Gastrocnemius medialis (tissue), 4 donors: ENCODE data around the gene CDNF. TPM values are rescaled to one million over a fixed set of nuclear protein-coding genes. Genes with fewer than 3 reads are reported as not detected.
A peak's percentile ranks its signal among the peaks of the same experiment; 100 is the strongest.

Experiments used
- ATAC-seq, 2 donors: fragments of 150-250 bp; one replicate each; pipeline ENCODE4 v1.9.1; 2016
- DNase-seq, 2 donors: peaks; one replicate each; pipeline ENCODE4 v3.0.0-alpha.2; 2019
- H3K27ac ChIP-seq, 4 donors: fragments of 200-600 bp; sonication (generic); 1 replicate in 1 of 4; 2 replicates in 3 of 4; pipeline ENCODE4 v1.5.1; 2016 to 2018; ENCODE audit warnings: mild to moderate bottlenecking in 2 of 4, moderate library complexity in 1 of 4
- H3K27me3 ChIP-seq, 3 donors: fragments of 200-600 bp; sonication (generic) in 2 of 3; 1 replicate in 1 of 3; 2 replicates in 2 of 3; pipeline versions ENCODE4 v1.5.1 to v1.6.0; 2016 to 2019; ENCODE audit warnings: mild to moderate bottlenecking in 1 of 3, moderate library complexity in 1 of 3
- H3K36me3 ChIP-seq, 2 donors: fragments of 200-600 bp; sonication (generic) in 1 of 2; one replicate each; pipeline ENCODE4 v1.5.1; 2017 to 2018
- H3K4me1 ChIP-seq, 2 donors: fragments of 200-600 bp; sonication (generic) in 1 of 2; one replicate each; pipeline ENCODE4 v1.5.1; 2016 to 2017; ENCODE audit warnings: mild to moderate bottlenecking in 2 of 2
- H3K4me3 ChIP-seq, 4 donors: fragments of 200-600 bp; sonication (generic) in 3 of 4; 1 replicate in 1 of 4; 2 replicates in 3 of 4; pipeline ENCODE4 v1.5.1; 2016 to 2019; ENCODE audit warnings: mild to moderate bottlenecking in 2 of 4
- H3K9me3 ChIP-seq, 3 donors: fragments of 200-600 bp; sonication (generic) in 2 of 3; 1 replicate in 1 of 3; 2 replicates in 2 of 3; pipeline ENCODE4 v1.5.1; 2016 to 2019
- POLR2A ChIP-seq, 2 donors: fragments of 450-650 bp; IDR thresholded peaks; one replicate each; pipeline ENCODE4 v1.6.1; 2017; ENCODE audit warnings: antibody characterized with exemption in 2 of 2, mild to moderate bottlenecking in 2 of 2, moderate library complexity in 2 of 2
- in situ Hi-C, 4 donors: fragments of 200-750 bp; cut with MboI; loops; one replicate each; pipeline versions ENCODE4 v1.15.0 to v1.8.0; 2017; ENCODE audit warnings: low sequenced_read_pairs in 4 of 4
- intact Hi-C: fragments of 100-400 bp; cut with DNase I; formaldehyde crosslinking; loops from one replicate; pipeline ENCODE4 v1.15.1; 2023; ENCODE audit warnings: low total_unique reads
- total RNA-seq, 4 donors: library from RNA; depleted of rRNA; stranded (reverse); fragments of >200 nt; gene quantifications; one replicate each; pipeline versions ENCODE4 v1.1.0 to v1.2.3, GENCODE V29; 2016
- TF ChIP-seq, protein P1 (sequence below), 5 experiments: fragments of 450-650 bp in 3 of 5; fragments of 200-600 bp in 2 of 5; sonication (generic) in 2 of 5; IDR thresholded peaks in 4 of 5; conservative IDR thresholded peaks in 1 of 5; 1 replicate in 4 of 5; 2 replicates in 1 of 5; pipeline ENCODE4 v1.5.1; 2016 to 2019; ENCODE audit warnings: antibody characterized with exemption in 5 of 5, mild to moderate bottlenecking in 3 of 5, moderate library complexity in 3 of 5

Gene CDNF
- 10 to 100 TPM in 2 of 4 donors, 1 to 10 TPM in 2; 8.6 to 18.3 (median 10.9) TPM for total RNA-seq

DNA sequence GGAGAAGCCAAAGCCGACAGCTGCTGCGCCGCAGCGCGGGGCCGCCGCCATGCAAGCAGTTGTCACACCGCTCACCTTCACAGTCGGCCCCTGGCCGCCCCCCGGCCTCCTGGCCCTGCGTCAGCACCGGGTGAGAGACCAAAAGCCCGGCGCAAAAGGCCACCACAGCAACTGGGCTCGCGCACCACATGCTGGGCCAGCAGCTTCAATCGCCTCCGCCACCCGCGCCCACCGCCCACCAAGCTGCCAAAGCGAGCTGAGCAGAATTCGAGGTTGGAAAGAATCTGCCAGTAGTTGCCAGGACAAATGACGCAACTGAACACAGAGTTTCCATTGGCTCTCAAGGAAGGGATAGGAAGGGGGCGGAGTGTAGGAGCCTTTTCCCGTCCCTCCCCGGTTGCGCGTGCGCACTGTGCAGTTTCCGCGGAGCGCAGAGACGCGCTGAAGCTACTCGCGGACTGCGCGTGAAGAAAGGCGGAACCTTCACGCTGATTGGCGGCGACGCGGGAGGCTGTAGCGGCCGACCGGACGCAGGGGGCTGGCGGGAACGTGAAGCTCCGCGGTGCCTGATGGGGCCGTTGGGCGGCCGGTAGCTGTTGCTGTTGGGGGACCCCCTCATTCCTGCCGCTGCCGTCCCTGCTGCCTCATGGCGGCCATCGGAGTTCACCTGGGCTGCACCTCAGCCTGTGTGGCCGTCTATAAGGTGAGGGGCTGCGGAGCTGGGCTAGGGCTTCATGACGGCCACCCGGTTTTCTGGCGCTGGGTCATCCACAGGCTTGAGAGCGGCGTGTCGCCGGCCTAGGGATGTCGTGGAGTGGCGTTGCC lies at the start of gene CDNF, which contains the start of the genes HSPA14 and MSANTD7:
Gene CDNF, minus strand, starts transcription at position 281 of the 825 bp plus-strand sequence. Its CDS starts 91 bp downstream, at position 190.
Gene HSPA14, plus strand, starts transcription at position 550 of the 825 bp plus-strand sequence. Its CDS starts 97 bp downstream, at position 647.
Gene MSANTD7, plus strand, starts transcription at position 550 of the 825 bp plus-strand sequence. CDS start 3,979 bp downstream, outside the sequence.
- TF ChIP-seq, protein P1, sequence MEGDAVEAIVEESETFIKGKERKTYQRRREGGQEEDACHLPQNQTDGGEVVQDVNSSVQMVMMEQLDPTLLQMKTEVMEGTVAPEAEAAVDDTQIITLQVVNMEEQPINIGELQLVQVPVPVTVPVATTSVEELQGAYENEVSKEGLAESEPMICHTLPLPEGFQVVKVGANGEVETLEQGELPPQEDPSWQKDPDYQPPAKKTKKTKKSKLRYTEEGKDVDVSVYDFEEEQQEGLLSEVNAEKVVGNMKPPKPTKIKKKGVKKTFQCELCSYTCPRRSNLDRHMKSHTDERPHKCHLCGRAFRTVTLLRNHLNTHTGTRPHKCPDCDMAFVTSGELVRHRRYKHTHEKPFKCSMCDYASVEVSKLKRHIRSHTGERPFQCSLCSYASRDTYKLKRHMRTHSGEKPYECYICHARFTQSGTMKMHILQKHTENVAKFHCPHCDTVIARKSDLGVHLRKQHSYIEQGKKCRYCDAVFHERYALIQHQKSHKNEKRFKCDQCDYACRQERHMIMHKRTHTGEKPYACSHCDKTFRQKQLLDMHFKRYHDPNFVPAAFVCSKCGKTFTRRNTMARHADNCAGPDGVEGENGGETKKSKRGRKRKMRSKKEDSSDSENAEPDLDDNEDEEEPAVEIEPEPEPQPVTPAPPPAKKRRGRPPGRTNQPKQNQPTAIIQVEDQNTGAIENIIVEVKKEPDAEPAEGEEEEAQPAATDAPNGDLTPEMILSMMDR (IDR thresholded peaks at IDR 0.05 in 4 of 5, conservative IDR thresholded peaks at IDR 0.05 in 1 of 5): no peak
- TF ChIP-seq POLR2A (IDR thresholded peaks at IDR 0.05): peak; percentile 81 to 93
- in situ Hi-C loops: loop anchor here in 2 of 4 donors (25.0 kb wide), 2 partner anchors 124 to 249 kb away; partner anchors contain the start of genes ACBD7 (in 1 of the 2), DCLRE1C (in 1 of the 2), MEIG1 (in 1 of the 2) and RPP38 (in 1 of the 2)
- peak; percentile 98 to 99 for DNase-seq

DNA sequence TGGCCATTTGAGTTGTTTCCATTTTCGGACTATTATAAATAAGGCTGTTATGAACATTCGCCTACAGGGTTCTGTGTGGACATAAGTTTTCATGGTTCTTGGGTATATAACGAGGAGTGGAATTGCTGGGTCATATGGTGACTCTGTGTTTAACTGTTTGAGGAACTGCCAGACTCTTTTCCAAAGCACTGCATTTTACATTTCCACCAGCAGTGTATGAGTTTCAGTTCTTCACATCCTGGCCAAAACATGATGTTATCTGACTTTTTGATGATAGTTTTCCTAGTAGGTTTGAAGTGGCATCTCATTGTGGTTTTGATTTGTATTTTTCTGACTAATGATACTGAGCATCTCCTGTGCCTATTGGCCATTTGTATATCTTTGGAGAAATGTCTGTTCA lies 46.2 kb upstream of the CDNF start:
- ATAC-seq (no peak), DNase-seq (no peak)
- Histone ChIP-seq H3K4me3 (no peak overlapping the region), H3K36me3 (no peaks in the 10 kb centered on the region), H3K4me1 (peaks cover 8 to 11% of the 10 kb centered on the region in 2 donors), H3K27me3 (no peaks in the 10 kb centered on the region), H3K9me3 (no peaks in the 10 kb centered on the region), H3K27ac (no peak overlapping the region)
- TF ChIP-seq, protein P1 (IDR thresholded peaks at IDR 0.05 in 4 of 5, conservative IDR thresholded peaks at IDR 0.05 in 1 of 5): no peak
- no peak for TF ChIP-seq POLR2A (IDR thresholded peaks at IDR 0.05)
- in situ Hi-C loops: no loop called here
- intact Hi-C loops: no loop called here

More for the DNA sequence above, at the start of gene CDNF, which contains the start of the genes HSPA14 and MSANTD7:
- Histone ChIP-seq H3K9me3 (no peaks in the 10 kb centered on the region), H3K4me1 (peaks cover 22 to 26% of the 10 kb centered on the region in 2 donors), H3K4me3 (peak within 1 kb of the TSS; percentile 92 to 98 (median 94)), H3K36me3 (peaks cover 0 to 37% of the 10 kb centered on the region in 2 donors), H3K27ac (peak within 1 kb of the TSS; percentile 92 to 98 (median 96)), H3K27me3 (no peaks in the 10 kb centered on the region)
- intact Hi-C loops: loop anchor here (1.0 to 5.0 kb wide), 5 partner anchors 40 to 331 kb away; partner anchors contain the start of genes MEIG1, NMT2, RPP38 and SUV39H2
- peak; percentile 98 to 99 for ATAC-seq

DNA sequence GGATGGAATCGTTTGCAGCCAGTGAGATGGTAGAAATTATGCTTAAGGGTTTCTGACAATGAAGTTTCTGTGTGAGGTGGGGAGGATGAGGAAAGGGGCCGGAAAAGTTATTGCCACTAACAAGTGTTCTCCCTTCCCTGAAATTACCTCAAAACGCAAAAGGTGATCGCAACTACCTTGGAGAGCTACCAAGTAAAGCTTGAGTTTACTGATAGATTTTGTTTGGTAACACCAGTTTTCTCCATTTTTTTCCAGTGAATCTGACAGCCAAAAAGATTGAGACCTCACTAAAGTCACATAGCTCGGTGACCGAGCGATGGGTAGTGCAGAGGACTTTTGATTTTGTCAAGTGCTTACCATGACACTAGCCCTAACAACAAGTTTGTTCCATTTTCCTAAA lies 42.4 kb upstream of the CDNF start:
- intact Hi-C loops: no loop called here
- H3K9me3 ChIP-seq: no peaks in the 10 kb centered on the region

DNA sequence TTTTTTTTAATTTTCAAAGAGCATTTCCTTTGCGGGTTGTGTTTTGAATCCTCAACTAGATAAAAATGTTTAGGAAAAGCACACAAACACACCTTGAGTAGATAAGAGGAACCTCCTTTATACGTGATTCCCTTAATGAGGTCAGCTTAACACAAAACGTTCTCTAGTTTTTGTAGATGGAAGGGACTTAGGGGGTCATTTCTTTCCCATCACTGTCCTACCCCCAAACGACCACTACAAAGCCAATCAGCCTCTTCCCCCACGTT lies 42.0 kb upstream of the CDNF start:
- TF ChIP-seq, protein P1 (IDR thresholded peaks at IDR 0.05 in 4 of 5, conservative IDR thresholded peaks at IDR 0.05 in 1 of 5): no peak
- no peak for TF ChIP-seq POLR2A (IDR thresholded peaks at IDR 0.05)
- H3K9me3 ChIP-seq: no peaks in the 10 kb centered on the region
- DNase-seq (no peak), ATAC-seq (no peak)
- H3K27me3 ChIP-seq: no peaks in the 10 kb centered on the region
- in situ Hi-C loops: no loop called here
- peak overlapping the region; percentile 83 to 95 (median 91) for H3K4me3 ChIP-seq
- intact Hi-C loops: loop anchor here (2.0 to 5.0 kb wide), 2 partner anchors 217 to 289 kb away; partner anchors contain the start of genes NMT2 and RPP38
- H3K4me1 ChIP-seq: peaks cover 30 to 34% of the 10 kb centered on the region in 2 donors
- no peak overlapping the region for H3K27ac ChIP-seq
- H3K36me3 ChIP-seq: no peaks in the 10 kb centered on the region

More for the DNA sequence above, 42.4 kb upstream of the CDNF start:
- in situ Hi-C loops: no loop called here
- DNase-seq (no peak), ATAC-seq (no peak)
- Histone ChIP-seq H3K4me3 (peak overlapping the region in 3 of 4 donors; percentile 83 to 95 (median 93)), H3K27me3 (no peaks in the 10 kb centered on the region), H3K4me1 (peaks cover 30 to 34% of the 10 kb centered on the region in 2 donors), H3K27ac (no peak overlapping the region), H3K36me3 (no peaks in the 10 kb centered on the region)
- no peak for TF ChIP-seq POLR2A (IDR thresholded peaks at IDR 0.05)
- TF ChIP-seq, protein P1 (IDR thresholded peaks at IDR 0.05 in 4 of 5, conservative IDR thresholded peaks at IDR 0.05 in 1 of 5): no peak
